Bronchial smooth muscle cell (primary cell): ENCODE data around the gene C17orf100. TPM values are rescaled to one million over a fixed set of nuclear protein-coding genes. Genes with fewer than 3 reads are reported as not detected.

Experiments
- total RNA-seq: library from RNA; depleted of rRNA; stranded (reverse); fragments of >200 nt; gene quantifications from 2 replicates; pipeline ENCODE4 v1.2.1, GENCODE V29; 2014

C17orf100 gene
- 0.17 and 0.32 TPM in 2 replicates for total RNA-seq

DNA sequence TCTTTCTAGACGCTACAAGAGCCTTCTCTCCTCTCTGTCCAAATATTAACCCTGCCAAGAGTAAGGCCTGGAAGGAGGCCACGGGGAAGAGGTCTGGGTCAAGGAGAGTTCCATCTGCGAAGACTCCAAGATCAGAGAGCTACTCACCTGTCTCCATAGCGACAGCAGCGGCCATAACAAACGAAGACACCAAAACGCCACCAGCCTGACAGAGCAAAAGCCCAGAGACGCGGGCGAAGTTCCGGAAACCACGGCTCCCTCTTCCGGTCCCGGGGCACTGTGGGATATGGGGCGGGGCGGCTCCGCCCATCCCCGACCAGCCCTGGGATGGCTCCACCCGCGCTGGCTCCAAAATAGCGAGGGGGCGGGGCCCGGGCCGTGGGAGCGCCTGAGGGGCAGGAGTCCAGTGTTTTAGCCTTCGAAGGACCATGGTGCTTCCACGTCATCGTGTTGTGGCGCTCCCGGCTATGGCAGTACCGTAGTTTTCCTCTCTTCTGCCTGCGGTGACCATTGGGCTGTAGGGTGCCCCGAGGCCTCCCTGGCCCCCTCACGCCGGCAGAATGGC, at the start of gene C17orf100, which contains the start of gene MED31:
Gene C17orf100 (plus strand): TSS at position 409 of the 565 bp plus-strand sequence. CDS start 152 bp downstream, at position 561.
Gene MED31 (minus strand): TSS at position 252 of the 565 bp plus-strand sequence. CDS start 77 bp downstream, at position 175.

GRCh38 chr17:6640536-6641246, 10.9 kb upstream of the C17orf100 start, which contains the start of the genes KIAA0753 and TXNDC17:
Gene KIAA0753, minus strand, starts transcription at chr17:6640711. Its CDS starts 5,608 bp downstream, at chr17:6635103.
Gene TXNDC17, plus strand, starts transcription at chr17:6641060. Its CDS starts 23 bp downstream, at chr17:6641083.

Other genes with a start within 250 kb of the C17orf100 start
- gene AIPL1, start 216.6 kb upstream of the C17orf100 start, total RNA-seq = not detected in 2 replicates
- gene PIMREG, start 207.3 kb upstream of the C17orf100 start, total RNA-seq = 0.60 and 4.4 TPM in 2 replicates
- gene PITPNM3, start 95.2 kb upstream of the C17orf100 start, total RNA-seq = 0.26 and 0.63 TPM in 2 replicates
- gene KIAA0753, start 11.1 kb upstream of the C17orf100 start, total RNA-seq = 8.2 and 9.0 TPM in 2 replicates
- gene TXNDC17, start 10.7 kb upstream of the C17orf100 start, total RNA-seq = 118 and 120 TPM in 2 replicates
- 8.0 and 9.2 TPM in 2 replicates for gene MED31, start 157 bp upstream of the C17orf100 start, total RNA-seq
- gene SLC13A5, start 61.6 kb downstream of the C17orf100 start, total RNA-seq = not detected in 2 replicates
- 27.4 and 42.6 TPM in 2 replicates for gene XAF1, start 104.3 kb downstream of the C17orf100 start, total RNA-seq
- 0.09 TPM in 1 of 2 replicates, not detected in the other for gene FBXO39, start 124.5 kb downstream of the C17orf100 start, total RNA-seq
- not detected in 2 replicates for gene TEKT1, start 180.0 kb downstream of the C17orf100 start, total RNA-seq